HEK293 (cell line): ENCODE data around the gene ANKRD34B.

ENCODE experiments used
- ZNF274 ChIP-seq, 2 experiments: fragments of 200-500 bp in 1 of 2; fragments of 450-650 bp in 1 of 2; sonication (Bioruptor generic) in 1 of 2; formaldehyde crosslinking in 1 of 2; IDR thresholded peaks; 2 replicates each; pipeline versions ENCODE4 v1.5.1 to v1.6.1; 2014 to 2016; ENCODE audit warnings: borderline replicate concordance in 1 of 2, inconsistent platforms in 1 of 2, low read length in 1 of 2, missing biosample characterization in 1 of 2, missing genetic modification characterization in 1 of 2
- ZNF660 ChIP-seq: fragments of 450-650 bp; IDR thresholded peaks from 2 replicates; pipeline ENCODE4 v1.5.1; 2018; ENCODE audit warnings: missing biosample characterization, mild to moderate bottlenecking, missing genetic modification characterization
- TF ChIP-seq, protein P1 (sequence below): fragments of 450-650 bp; formaldehyde crosslinking; IDR thresholded peaks from 2 replicates; pipeline ENCODE4 v1.5.1; 2016; ENCODE audit warnings: missing biosample characterization, missing genetic modification characterization, low read depth

DNA sequence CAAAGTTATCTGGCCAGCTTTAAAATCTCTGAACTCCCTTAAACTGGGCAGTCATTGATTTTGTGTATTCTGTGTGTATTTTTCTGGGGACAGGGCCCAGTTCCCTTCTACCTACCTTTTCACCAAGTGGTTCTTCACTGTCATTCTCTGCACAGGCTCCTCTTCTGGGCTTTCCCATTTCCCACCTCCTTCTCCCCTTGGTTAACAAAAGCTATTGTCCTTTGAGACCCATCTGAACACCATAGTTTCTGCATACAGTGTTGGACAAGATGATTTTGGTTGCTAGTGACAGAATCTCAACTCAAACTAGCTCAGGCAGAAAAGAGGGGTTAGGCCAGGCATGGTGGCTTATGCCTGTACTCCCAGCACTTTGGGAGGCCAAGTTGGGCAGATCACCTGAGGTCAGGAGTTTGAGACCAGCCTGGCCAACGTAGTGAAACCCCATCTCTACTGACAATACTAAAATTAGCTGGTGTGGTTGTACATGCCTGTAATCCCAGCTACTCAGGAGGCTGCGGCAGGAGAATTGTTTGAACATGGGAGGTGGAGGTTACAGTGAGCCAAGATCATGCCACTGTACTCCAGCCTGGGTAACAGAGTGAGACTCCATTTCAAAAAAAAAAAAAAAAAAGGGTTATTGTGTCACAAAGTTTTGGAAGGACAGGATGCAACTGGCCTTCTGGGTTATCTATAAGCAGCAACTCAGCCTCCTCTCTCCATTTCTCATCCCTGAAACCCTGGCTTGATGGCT, 31.0 kb upstream of the ANKRD34B start:
- TF ChIP-seq ZNF660 (tag by site-specific recombination) (no peak), ZNF274 (IDR thresholded peaks at IDR 0.05; ENCODE audit: low read length) (no peak), ZNF274 (tag by site-specific recombination; IDR thresholded peaks at IDR 0.05; ENCODE audit: borderline replicate concordance) (no peak)
- TF ChIP-seq, protein P1, sequence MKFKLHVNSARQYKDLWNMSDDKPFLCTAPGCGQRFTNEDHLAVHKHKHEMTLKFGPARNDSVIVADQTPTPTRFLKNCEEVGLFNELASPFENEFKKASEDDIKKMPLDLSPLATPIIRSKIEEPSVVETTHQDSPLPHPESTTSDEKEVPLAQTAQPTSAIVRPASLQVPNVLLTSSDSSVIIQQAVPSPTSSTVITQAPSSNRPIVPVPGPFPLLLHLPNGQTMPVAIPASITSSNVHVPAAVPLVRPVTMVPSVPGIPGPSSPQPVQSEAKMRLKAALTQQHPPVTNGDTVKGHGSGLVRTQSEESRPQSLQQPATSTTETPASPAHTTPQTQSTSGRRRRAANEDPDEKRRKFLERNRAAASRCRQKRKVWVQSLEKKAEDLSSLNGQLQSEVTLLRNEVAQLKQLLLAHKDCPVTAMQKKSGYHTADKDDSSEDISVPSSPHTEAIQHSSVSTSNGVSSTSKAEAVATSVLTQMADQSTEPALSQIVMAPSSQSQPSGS (tag by site-specific recombination), result no peak
